ENCODE measurements around the gene ZNF396. TPM values are rescaled to one million over a fixed set of nuclear protein-coding genes. Genes with fewer than 3 reads are reported as not detected.

The ZNF396 gene
- total and polyA plus RNA-seq, 9 of the 15 experiments (the other 6 are each of a cell fraction or from before 2014, with no cell fraction given) = 0.73 to 2.3 (median 1.9) TPM

DNA sequence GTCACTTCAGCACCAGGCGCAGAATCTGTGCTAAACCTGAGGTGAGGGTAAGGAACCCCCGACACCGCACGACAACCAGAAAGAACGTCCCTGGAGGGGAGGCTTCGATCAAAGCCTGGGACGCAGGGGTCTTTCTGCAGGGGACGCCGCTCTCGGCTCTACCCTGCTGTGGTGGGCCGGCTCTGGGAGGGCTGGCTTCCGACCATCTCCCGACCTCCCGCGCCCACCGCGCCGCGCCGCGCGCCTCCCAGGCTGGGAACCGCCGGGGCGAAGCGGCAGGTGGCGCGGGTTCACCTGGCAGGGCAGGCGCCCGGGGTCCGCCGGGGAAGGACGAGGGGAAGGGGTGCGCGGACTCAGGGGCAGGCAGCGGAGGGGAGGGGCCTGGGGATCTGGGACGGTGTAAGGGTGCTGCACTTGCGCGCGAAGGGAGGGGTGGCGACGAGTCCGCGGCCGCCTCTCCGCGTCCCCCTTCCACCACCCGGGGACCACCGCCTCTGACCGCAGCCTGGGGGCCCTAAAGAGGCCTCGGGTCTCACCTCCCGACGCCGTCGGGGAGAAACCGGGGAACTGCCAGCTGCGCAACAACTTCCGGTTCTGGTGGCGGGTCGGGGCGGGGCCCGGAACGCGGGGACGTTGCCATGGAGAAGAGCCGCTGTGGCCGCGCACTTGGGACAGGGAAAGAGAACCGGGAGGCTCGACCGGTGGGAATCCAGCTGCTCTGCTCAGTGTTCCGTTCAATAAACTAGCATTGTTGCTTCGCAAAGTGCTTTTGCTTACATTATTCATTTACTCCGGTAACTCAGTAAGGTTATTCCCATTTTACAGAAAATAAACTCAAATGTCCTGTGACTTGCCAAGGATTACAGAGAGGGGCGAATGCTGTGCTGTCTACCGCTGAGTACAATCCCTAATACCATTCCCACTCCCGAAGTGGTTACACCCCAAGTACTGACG is at the start of gene ZNF396 (continued):
- no peak for TF ChIP-seq MECOM (CRISPR knock-in tag; IDR thresholded peaks at IDR 0.05)
- no peak for TF ChIP-seq KLF13 (tag; IDR thresholded peaks at IDR 0.05; ENCODE audit: borderline replicate concordance, low read depth)
- TF ChIP-seq, protein P1, sequence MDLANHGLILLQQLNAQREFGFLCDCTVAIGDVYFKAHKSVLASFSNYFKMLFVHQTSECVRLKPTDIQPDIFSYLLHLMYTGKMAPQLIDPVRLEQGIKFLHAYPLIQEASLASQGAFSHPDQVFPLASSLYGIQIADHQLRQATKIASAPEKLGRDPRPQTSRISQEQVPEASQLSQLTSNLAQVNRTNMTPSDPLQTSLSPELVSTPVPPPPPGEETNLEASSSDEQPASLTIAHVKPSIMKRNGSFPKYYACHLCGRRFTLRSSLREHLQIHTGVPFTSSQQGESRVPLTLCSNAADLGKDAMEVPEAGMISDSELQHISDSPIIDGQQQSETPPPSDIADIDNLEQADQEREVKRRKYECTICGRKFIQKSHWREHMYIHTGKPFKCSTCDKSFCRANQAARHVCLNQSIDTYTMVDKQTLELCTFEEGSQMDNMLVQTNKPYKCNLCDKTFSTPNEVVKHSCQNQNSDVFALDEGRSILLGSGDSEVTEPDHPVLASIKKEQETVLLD (IDR thresholded peaks at IDR 0.05) = no peak
- no peak for TF ChIP-seq SIRT6 (IDR thresholded peaks at IDR 0.05; ENCODE audit: low read depth, low read length)
- TF ChIP-seq RCOR1 (IDR thresholded peaks at IDR 0.05; ENCODE audit: borderline replicate concordance in 1 of 2, low read depth in 2 of 2, low read length in 2 of 2) = 0 out of 4 replicates have a peak, but pooled peaks of 1 of the 2 experiments have one; percentile 3
- TF ChIP-seq ATF7 (IDR thresholded peaks at IDR 0.05) = no peak
- TF ChIP-seq, protein P2, sequence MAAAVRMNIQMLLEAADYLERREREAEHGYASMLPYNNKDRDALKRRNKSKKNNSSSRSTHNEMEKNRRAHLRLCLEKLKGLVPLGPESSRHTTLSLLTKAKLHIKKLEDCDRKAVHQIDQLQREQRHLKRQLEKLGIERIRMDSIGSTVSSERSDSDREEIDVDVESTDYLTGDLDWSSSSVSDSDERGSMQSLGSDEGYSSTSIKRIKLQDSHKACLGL (CRISPR knock-in tag; IDR thresholded peaks at IDR 0.05; ENCODE audit: borderline replicate concordance, poor library complexity, severe bottlenecking) = no peak
- TF ChIP-seq, protein P3, sequence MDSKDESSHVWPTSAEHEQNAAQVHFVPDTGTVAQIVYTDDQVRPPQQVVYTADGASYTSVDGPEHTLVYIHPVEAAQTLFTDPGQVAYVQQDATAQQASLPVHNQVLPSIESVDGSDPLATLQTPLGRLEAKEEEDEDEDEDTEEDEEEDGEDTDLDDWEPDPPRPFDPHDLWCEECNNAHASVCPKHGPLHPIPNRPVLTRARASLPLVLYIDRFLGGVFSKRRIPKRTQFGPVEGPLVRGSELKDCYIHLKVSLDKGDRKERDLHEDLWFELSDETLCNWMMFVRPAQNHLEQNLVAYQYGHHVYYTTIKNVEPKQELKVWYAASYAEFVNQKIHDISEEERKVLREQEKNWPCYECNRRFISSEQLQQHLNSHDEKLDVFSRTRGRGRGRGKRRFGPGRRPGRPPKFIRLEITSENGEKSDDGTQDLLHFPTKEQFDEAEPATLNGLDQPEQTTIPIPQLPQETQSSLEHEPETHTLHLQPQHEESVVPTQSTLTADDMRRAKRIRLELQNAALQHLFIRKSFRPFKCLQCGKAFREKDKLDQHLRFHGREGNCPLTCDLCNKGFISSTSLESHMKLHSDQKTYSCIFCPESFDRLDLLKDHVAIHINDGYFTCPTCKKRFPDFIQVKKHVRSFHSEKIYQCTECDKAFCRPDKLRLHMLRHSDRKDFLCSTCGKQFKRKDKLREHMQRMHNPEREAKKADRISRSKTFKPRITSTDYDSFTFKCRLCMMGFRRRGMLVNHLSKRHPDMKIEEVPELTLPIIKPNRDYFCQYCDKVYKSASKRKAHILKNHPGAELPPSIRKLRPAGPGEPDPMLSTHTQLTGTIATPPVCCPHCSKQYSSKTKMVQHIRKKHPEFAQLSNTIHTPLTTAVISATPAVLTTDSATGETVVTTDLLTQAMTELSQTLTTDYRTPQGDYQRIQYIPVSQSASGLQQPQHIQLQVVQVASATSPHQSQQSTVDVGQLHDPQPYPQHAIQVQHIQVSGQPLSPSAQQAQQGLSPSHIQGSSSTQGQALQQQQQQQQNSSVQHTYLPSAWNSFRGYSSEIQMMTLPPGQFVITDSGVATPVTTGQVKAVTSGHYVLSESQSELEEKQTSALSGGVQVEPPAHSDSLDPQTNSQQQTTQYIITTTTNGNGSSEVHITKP (IDR thresholded peaks at IDR 0.05; ENCODE audit: partially characterized antibody) = peak; percentile 22
- no peak for TF ChIP-seq CTBP1 (IDR thresholded peaks at IDR 0.05; ENCODE audit: borderline replicate concordance)
- TF ChIP-seq NONO (IDR thresholded peaks at IDR 0.05; ENCODE audit: low read depth in 2 of 2, low read length in 1 of 2) = no peak
- TF ChIP-seq MTF1 (CRISPR knock-in tag; IDR thresholded peaks at IDR 0.05; ENCODE audit: borderline replicate concordance) = no peak
- TF ChIP-seq, protein P4, sequence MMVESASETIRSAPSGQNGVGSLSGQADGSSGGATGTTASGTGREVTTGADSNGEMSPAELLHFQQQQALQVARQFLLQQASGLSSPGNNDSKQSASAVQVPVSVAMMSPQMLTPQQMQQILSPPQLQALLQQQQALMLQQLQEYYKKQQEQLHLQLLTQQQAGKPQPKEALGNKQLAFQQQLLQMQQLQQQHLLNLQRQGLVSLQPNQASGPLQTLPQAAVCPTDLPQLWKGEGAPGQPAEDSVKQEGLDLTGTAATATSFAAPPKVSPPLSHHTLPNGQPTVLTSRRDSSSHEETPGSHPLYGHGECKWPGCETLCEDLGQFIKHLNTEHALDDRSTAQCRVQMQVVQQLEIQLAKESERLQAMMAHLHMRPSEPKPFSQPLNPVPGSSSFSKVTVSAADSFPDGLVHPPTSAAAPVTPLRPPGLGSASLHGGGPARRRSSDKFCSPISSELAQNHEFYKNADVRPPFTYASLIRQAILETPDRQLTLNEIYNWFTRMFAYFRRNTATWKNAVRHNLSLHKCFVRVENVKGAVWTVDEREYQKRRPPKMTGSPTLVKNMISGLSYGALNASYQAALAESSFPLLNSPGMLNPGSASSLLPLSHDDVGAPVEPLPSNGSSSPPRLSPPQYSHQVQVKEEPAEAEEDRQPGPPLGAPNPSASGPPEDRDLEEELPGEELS (CRISPR knock-in tag; IDR thresholded peaks at IDR 0.05; ENCODE audit: borderline replicate concordance) = no peak; the same call in 1 of the 2 replicates
- TF ChIP-seq LCOR (CRISPR knock-in tag; IDR thresholded peaks at IDR 0.05) = no peak
- TF ChIP-seq, protein P5, sequence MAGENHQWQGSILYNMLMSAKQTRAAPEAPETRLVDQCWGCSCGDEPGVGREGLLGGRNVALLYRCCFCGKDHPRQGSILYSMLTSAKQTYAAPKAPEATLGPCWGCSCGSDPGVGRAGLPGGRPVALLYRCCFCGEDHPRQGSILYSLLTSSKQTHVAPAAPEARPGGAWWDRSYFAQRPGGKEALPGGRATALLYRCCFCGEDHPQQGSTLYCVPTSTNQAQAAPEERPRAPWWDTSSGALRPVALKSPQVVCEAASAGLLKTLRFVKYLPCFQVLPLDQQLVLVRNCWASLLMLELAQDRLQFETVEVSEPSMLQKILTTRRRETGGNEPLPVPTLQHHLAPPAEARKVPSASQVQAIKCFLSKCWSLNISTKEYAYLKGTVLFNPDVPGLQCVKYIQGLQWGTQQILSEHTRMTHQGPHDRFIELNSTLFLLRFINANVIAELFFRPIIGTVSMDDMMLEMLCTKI (IDR thresholded peaks at IDR 0.05; ENCODE audit: partially characterized antibody) = no peak
- TF ChIP-seq ZNF197 (CRISPR knock-in tag; IDR thresholded peaks at IDR 0.05; ENCODE audit: low read depth) = no peak

Data from K562 (cell line).